HG02852 (cell line): ENCODE data around the gene GLDC.
A peak's percentile ranks its signal among the peaks of the same experiment; 100 is the strongest.

Experiments used
- ATAC-seq: cut with Tn5 transposase; IDR thresholded peaks from one replicate; pipeline ENCODE4 v1.9.1; 2021; ENCODE audit warnings: mild to moderate bottlenecking, moderate library complexity; ENCODE audit not compliant: unreplicated experiment

Gene GLDC

DNA sequence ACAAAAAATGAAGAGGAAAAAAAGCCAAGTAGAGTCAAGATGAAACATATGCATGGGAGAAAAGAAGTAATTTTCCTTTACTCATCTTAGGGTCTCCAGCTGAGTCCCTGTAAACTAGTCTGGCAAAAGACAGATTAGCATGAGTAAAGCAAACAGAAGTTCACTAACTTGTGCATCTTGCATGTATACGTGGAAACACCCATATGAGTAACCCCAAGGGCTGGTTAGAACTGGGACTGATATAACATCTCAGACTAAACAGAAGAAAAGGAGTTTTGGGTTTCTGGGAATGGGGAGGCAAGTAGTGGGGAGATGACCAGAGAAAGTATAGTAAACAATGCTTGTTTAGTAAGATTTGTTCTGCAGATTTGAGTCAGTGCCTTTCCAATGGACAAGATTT, 20.1 kb upstream of the GLDC start:
- ATAC-seq: no peak

DNA sequence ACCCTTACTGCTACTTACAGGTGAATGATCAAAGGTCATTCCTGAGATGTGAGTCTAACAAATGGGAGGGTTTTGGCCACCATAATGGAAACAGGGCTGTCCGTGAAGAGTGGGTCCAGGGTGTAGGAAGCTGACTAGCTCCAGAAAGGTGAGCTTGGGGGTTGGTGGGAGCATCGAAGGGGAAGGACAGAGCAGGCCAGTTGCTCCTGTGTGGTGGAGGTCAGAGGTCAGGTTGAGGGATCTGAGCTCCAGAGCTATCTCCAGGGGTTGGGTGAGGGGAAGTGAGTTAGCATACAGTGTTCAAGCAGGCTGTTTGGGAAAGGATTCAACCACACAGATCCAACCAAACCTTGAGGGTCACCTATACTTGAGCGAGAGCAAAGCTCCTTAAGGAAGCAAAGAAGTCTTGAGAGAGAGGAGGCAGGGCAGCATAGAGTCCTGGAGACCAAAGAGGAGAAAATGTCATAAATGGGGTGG, 18.7 kb upstream of the GLDC start:
- no peak for ATAC-seq

DNA sequence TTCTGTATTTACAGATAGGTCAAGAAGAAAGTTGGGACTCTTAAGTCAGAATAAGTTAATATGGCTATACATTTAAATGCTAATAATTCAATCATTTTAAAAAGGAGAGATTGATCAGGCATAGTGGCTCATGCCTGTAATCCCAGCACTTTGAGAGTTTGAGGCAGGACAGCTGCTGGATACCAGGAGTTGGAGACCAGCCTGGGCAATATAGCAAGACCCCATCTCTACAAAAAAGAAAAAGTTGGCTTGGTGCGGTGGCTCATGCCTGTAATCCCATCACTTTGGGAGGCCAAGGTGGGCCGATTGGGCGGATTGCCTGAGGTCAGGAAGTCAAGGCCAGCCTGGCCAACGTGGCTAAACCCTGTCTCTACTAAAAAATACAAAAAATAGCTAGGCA, 15.0 kb upstream of the GLDC start:
- no peak for ATAC-seq

DNA sequence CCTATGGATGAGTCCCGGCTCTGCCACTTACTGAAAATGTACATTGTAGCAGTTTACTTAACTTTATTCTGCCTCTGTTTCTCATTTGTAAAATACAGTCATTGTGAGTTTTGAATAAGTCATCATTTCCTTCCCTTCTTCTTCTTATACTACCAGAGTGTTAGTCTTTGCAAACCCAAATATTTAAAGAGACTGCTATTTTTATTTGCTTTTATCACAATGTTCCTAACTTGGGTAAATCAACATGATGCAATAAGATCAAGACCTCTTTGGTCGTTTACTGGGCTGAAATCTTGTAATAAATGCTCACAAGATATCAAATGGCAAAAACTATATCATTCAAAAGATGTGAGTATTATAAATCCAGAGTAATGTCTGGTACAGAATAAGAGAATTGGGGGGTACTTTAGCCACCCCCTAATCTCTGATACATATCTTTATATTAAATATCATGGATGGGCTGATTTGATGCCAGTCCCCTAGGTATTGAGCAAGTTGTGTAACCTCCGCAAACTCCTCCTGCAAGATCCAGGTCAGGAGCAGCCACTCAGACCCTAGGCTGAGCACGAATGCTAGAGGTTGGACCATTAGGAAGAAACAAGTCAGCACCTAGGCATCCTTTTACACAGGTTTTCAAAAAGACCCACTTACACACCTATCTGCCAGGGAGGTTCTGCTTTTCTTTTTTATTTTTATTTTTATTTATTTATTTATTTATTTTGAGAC, 13.3 kb upstream of the GLDC start:
- ATAC-seq: no peak

DNA sequence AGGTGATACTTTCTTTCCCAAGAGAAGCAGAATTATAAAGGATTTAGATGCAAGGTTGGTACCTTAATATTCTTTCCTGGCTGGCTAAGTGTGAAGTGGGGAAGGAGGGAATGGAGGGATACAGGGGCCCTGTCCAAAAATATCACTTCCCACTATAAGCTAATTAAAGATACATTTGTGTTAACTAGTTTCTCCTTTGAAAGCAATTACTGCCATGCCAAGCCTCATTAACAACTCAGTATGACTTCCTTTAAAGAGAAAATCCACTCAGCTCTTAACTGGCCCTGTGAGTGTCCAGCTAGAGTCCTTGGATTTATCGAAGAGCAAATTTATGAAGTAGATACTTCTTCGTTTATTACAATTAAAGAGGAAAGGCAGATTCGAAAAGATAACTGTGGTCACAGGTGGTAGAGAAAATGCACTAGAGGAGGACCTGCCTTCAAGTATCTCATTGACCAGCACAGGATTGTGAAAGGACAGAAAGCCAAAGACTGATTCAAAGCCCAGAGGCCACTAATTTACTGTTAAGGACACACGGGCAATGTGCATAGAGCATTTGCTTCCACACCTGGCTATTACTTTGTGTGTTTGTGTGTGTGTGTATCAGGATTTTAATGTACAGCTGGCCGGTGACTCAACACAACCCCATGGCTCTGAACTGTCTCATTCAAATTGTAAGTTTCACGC, 11.2 kb upstream of the GLDC start:
- ATAC-seq: no peak

DNA sequence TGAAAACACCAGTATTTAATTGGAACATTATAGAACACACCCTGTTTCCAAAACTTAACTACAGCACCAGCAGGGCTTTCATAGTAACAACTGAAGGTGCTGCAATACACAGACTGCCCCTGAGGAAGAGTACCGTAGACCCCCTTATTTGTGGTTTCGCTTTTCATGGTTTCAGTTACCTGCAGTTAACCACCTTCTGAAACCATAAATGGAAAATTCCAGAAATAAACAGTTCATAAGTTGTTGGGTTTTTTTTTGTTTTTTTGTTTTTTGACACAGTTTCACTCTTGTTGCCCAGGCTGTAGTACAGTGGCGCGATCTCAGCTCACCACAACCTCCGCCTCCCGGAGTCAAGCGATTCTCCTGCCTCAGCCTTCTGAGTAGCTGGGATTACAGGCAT, 9.5 kb upstream of the GLDC start:
- ATAC-seq: peak; percentile 85

DNA sequence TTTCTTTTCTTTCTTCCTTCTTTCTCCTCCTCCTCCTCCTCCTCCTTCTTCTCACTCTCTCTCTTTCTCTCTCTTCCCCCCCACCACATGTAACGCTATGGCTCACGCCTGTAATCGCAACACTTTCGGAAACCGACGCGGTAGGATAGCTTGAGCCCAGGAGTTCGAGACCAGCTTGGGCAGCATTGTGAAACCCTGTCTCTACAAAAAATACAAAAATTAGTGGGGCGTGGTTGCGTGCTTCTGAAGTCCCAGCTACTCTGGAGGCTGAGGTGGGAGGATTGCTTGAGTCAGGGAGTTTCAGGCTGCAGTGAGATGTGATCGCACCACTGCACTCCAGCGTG, 736 bp upstream of the GLDC start:
- peak; percentile 35 for ATAC-seq

DNA sequence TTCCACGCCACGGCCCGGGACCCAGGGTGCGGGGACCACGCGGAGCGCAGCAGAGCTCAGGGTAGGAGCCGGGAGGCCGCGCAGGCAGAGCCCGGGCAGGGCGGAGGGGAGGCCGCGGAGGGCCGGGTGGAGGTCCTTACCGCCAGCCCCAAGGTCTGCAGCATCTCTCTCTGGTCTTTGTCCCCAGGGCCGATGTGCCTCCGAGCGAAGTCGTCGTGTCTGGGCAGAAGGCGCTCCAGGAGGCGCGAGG, 499 bp downstream of the GLDC start:
- ATAC-seq: peak; percentile 30

DNA sequence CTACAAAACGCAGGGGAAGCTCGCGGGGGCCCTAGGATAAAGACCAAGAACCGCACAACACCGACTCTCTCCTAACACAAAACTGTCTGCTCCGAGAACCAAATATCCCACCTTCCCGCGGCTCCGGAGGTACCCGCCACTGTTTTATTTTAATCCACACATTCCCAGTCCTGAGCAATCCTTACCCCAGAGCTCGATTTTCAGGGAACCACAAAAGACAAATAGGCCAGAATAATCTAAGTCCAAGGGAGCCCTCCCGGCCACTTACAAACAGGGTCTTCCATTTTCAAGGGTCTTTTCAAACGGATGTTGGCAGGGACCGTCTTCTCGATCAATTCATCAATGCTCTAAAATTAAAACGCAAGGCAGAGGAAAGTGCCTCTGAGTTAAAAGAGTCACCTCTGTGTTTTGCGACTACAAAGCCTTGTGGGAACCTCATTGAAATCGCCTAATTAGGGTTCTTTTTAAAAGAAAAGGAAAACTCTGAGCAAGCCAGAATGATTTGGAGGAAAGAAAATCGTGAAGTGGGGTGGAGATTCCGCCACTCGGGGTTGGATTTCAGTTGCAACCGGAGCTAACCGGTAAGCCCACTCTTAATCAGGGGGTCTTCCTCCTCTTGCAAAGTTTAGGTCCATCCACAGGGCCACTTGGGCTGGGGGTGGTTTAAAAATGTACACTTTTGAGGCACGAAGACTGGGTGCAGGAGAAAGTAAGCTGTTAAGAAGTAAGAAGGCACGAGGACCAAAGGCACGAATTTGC, 1.0 kb downstream of the GLDC start:
- ATAC-seq: no peak

DNA sequence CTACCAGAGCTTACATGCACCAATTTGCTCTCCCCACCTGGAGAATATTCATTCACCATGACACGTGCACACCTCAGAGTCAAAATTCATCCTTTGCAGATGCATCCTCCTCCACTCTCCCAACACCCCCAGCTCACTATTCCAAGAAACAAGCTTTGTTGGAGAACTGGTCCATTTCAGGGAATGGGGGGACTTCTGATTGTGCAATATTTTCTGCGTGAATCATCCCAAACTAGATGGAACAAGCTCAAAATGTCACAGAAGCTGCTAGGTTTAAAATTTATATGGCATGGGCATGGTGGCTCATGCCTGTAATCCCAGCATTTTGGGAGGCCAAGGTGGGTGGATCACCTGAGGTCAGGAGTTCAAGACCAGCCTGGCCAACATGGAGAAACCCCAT, 3.6 kb downstream of the GLDC start:
- no peak for ATAC-seq

DNA sequence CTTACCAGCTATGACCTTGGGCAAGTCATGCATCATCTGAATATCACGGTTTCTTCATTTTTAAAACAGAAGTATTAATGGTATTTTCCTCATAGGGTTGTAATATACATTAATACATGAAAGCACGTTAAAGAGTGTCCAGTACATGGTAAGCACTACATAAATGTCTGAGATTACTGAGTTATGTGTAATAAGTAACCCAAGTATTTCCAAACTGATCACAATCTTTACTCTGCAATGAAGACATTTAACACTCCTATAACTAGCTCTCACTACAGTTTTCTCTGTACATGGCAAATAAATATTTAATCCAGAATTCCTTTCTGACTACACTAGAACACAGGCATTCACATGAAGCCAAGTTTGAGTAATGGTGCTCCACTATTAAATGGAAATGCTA, 4.0 kb downstream of the GLDC start:
- ATAC-seq: no peak

DNA sequence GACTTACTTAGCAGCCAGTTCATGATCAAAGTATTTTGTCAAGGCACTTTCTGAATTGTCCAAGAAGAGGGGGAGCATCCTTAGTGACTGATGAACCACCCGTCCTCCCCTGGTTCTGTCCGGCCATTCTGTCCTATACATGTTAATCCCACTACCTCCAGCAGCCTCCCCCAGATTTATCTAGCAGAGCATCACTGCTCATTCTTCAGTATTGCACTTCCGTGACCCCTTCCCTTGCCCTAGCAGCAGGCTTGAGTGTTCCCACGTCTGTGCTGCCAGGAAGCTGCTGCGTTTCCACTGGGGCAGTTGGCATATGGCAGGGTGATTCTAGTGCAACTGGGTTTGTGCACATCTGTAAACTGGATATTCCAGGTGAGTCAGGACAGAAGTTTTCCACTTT, 4.5 kb downstream of the GLDC start:
- ATAC-seq: no peak

DNA sequence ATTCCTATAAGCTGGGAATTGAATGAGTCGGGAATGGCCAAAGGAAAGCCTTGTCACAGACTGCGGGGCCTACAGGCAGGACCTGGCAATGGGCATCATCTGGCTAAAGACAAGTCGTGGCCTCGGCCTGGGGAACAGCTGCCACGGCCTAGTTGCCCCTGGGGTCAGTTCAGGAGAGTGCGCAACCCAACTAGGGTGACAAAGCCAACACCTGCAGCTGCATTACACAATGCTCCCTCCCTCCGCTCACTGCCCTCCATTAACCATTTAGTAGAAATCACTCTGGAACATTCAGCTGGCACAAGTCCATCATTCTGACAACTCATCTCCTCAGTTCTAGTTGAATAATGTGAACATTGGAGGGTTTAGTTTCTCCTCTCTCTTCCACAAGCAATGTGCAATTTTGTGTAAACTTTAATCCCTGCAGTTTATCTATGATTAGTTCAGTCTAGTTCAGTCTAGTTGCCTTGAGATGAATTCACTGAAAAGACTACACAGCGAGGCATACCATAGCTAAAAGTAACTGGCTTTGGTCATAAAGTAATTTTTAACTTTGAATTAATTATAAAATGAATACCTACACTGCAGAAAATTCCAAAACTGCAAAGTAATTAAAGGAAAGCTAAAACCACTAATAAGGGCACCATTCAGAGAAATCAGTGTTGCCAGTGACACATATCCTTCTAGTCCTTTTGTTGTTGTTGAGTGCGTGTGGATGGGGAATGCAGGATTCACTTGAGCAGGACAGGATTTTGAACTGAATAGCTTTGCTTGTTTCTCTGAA, 5.1 kb downstream of the GLDC start:
- ATAC-seq: no peak

DNA sequence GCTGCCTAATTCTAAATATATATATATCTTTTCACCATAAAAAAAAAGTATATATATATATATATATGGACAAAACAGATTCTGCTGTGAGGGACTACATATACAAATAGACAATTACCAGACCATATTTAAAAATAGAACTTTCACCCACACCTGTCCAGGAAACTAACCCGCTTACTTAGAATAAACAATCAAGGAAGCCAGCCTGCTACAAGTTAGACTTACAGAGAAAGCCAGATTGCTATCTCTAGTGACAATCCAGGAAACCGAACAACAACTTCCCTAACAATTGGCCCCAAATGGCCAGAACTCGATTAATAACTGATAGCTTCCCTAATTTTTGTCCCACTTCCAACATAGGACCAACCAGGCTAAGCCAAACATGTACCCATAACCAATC, 5.9 kb downstream of the GLDC start:
- ATAC-seq: no peak

DNA sequence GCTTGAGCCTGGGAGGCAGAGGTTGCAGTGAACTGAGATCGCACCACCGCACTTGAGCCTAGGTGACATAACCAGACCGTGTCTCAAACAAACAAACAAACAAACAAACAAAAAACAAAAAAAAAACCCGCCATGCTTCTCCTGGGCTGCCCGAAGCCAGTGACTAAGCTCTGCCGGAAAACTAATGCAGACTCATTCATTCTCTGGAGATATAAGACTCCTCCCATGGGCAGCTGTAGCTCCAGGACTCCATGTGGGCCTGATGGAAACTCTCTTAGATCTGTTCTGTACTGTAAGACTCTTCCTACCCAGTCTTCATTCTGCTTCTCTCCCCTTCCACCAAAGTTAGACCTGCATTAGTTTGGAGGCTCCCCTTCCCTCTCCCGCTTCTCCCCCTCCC, 11.1 kb downstream of the GLDC start:
- no peak for ATAC-seq

DNA sequence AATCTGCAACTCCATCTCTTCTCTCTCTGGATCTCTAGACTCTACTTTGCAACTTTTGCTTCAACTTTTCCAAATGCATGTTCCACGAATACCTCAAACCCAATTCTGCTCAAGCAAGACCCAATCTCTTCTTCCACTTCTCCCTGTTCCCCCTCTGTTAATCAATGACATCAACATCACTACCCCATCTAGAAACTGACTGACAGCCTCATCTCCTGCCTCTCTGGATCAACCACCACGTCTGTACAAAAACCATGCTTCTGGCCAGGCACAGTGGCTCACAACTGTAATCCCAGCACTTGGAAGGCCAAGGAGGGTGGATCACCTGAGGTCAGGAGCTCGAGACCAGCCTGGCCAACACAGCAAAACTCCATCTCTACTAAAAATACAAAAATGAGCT, 12.2 kb downstream of the GLDC start:
- ATAC-seq: no peak

DNA sequence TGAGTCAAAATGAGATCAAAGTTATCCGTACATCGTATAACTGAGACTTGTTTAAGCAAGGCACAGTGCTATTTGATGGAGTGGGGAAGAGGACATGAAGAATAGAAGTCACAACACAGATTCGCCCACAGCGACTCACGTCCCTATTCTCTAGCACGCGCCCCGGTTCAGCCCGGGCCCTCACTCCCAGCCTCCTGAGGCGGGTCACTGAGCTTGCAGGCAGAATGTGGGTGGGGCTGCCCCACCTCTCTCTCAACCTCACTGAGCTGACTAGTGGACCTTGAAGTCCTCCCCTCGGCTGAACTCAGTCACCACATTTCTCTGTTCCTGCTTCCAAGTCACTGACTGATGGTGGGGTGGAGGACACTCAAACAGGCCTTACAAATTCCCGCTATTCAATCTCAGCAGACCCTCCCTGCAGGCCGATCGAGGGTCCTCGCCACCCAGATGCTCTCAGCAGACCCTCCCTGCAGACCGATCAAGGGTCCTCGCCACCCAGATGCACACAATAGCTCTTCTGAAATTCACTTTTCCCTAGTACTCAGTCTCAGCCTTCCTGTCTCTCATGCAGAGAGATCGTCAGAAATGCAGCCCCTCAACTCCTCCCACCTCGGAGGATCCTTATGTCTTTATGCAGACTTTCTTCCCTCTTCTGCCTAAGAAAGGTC, 12.9 kb downstream of the GLDC start:
- ATAC-seq: peak; percentile 90

DNA sequence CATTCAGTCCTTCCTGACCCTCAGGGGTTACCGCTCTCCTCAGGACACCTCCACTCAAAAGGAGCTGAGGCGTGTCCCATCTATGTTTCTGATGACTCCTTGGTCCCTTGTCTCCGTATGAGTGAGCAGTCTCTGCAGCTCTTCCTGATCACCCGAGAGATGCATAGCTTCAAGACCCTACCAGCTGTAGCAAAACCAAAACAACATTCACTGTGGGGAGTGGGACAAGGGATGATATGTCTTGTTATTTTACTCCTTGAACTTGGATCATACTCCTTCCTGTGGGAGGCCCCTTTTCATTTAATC, 14.4 kb downstream of the GLDC start:
- ATAC-seq: peak; percentile 30

DNA sequence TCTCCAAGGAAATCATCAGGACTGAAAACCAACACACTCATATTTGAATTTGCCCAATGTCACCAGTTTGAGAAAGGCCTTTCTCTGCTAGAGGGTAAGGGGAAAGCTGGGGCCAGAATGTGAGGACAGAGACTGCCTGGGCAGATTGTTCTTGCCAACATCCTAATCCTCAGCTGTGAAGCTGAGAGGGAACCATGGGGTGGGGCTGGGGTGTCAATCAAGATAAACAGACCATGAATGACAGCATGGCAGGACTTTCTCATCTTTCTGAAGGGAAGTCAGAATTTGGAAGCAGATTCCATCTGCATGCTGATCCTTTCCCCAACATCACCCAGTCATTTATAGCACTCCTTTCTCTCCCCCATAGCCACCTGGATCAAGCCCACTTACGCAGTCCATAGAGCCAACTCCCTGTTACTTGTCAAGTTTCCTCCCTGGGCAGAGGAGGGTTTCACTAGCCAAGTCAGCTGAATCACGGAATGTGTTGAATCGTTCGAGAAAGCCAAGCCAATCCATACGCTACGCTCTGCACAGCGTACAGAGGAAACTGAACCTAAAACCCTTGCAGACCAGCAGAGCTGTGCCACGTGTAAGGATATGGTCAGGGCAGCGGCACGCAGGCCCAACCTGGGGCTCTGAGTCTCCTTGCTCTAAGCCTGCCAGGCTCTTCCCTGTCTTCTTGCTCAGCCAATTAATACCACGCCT, 14.9 kb downstream of the GLDC start:
- ATAC-seq: peak; percentile 61

DNA sequence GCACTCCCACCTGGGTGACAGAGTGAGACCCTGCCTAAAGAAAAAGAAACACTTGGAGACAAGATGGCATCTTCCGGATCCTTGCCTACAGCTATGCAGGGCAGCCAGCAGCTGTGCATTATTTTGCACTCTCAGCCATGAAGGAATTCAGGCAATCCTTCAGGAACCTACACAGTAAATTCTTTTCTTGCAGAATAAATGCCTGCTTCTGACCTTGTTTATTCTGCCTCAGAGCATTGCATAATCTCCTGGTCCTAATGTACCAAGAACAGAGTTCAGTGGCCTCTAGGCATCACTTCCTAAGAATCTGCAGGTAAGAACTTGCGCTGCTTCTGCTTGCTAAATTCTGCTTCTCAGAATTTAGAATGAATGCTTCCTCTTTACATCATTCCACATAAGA, 16.8 kb downstream of the GLDC start:
- ATAC-seq: no peak

DNA sequence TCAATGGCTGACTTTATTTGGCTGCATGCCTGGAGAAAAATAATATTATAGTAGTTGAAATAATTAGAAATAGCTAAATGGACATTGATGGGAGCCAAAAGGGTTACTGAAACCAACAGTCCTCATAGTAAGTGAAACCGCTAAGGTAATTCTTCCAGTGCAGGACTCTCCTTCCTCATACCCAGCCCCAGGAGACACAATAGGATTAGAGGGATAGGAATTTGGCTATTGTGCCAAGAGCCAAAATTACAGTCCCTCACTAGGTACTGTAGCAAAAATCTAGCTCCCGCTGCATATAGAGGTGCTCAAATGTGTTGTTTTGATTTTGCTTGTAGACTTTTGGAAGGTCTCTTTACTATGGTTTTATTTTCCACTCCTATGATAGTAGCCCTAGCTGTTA, 20.2 kb downstream of the GLDC start:
- ATAC-seq: no peak
